Kidney (tissue), 14 donors: ENCODE measurements around the gene GLG1. TPM values are rescaled to one million over a fixed set of nuclear protein-coding genes. Genes with fewer than 3 reads are reported as not detected.

Experiments
- DNase-seq, 5 donors: peaks; one replicate each; pipeline ENCODE4 v3.0.0-alpha.2; 2013 to 2020
- FAIRE-seq: peaks from 2 replicates; lab custom pipeline; 2012; peaks lifted over from hg19 to GRCh38; lab: Jason Lieb, UNC
- H3K27ac ChIP-seq, 2 donors: one replicate each; pipeline ENCODE4 v1.7.0; 2013; ENCODE audit warnings: low read depth in 2 of 2, low read length in 2 of 2, inconsistent platforms in 1 of 2
- H3K27me3 ChIP-seq: one replicate; pipeline ENCODE4 v1.7.1; 2013; ENCODE audit warnings: low read length, inconsistent platforms; ENCODE audit not compliant: control insufficient read depth, insufficient read depth
- H3K36me3 ChIP-seq, 3 donors: one replicate each; pipeline versions ENCODE4 v1.7.0 to v1.7.1; 2013; ENCODE audit warnings: low read length in 3 of 3, control low read depth in 1 of 3, inconsistent platforms in 1 of 3; ENCODE audit not compliant: insufficient read depth in 3 of 3, control insufficient read depth in 2 of 3
- H3K4me1 ChIP-seq, 3 donors: one replicate each; pipeline versions ENCODE4 v1.7.0 to v1.7.1; 2013; ENCODE audit warnings: low read length in 3 of 3, inconsistent platforms in 1 of 3, low read depth in 1 of 3; ENCODE audit not compliant: control insufficient read depth in 2 of 3, insufficient read depth in 2 of 3
- H3K4me3 ChIP-seq, 3 donors: one replicate each; pipeline versions ENCODE4 v1.7.0 to v1.8.1; 2013; ENCODE audit warnings: low read length in 3 of 3, control low read depth in 1 of 3, inconsistent platforms in 1 of 3
- H3K9ac ChIP-seq, 3 donors: one replicate each; pipeline versions ENCODE4 v1.7.0 to v1.7.1; 2013; ENCODE audit warnings: low read length in 3 of 3, control low read depth in 1 of 3, inconsistent platforms in 1 of 3
- H3K9me3 ChIP-seq, 3 donors: one replicate each; pipeline versions ENCODE4 v1.7.0 to v1.7.1; 2013; ENCODE audit warnings: low read length in 3 of 3, control low read depth in 1 of 3, inconsistent platforms in 1 of 3; ENCODE audit not compliant: control insufficient read depth in 2 of 3, insufficient read depth in 1 of 3
- CTCF ChIP-seq: IDR thresholded peaks from 3 replicates; pipeline ENCODE4 v1.5.1; 2012; ENCODE audit warnings: mild to moderate bottlenecking, moderate library complexity, borderline replicate concordance; ENCODE audit not compliant: insufficient read depth; ENCODE audit errors: extremely low read depth
- intact Hi-C: fragments of 100-400 bp; cut with DNase I; formaldehyde crosslinking; loops from one replicate; pipeline ENCODE4 v1.11.1; 2022
- polyA plus RNA-seq: library from polyadenylated mRNA; stranded (reverse); fragments of 350-450 nt; fragmentation: Illumina TruSeq; extraction: RNeasy Lipid Tissue Mini Kit (QIAGEN cat#74804); gene quantifications from one replicate; pipeline ENCODE4 v1.2.3, GENCODE V29; 2014; ENCODE audit warnings: low read depth, low replicate concordance; ENCODE audit not compliant: insufficient read depth
- total RNA-seq: library from RNA; stranded (reverse); fragmentation: NEBNext Ultra II Directional; extraction: Animal tissue kit (Norgen Biotek cat#: 25700); gene quantifications from one replicate; pipeline ENCODE4 v1.2.1, GENCODE V29; 2021
- donor health status: control.
- donor health status: control.
- donor health status: control.
- donor health status: control.
- donor health status: control.
- donor health status: DM: yes; HTN: yes; CAD: no.
- donor health status: Normal renal cell carcinoma (clear cell type).

Gene GLG1
- total and polyA plus RNA-seq, 2 donors from 2014 or later = 58.8 to 167 TPM

GRCh38 chr16:74649839-74650504 lies 43.1 kb upstream of the GLG1 start:
- TF ChIP-seq CTCF = no peak
- Histone ChIP-seq H3K27ac (no peak overlapping the region), H3K27me3 (no peaks in the 10 kb centered on the region), H3K9ac (no peak overlapping the region), H3K9me3 (no peaks in the 10 kb centered on the region), H3K4me1 (no peaks in the 10 kb centered on the region), H3K4me3 (no peak overlapping the region), H3K36me3 (peaks cover 2 to 29% (median 6%) of the 10 kb centered on the region in 3 donors)
- FAIRE-seq = no peak
- intact Hi-C loops = no loop called here
- no peak for DNase-seq

- no peak for FAIRE-seq
Measured at GRCh38 chr16:74641969-74642368, 35.1 kb upstream of the GLG1 start.

GRCh38 chr16:74637742-74638453 lies 31.0 kb upstream of the GLG1 start:
- no peaks in the 10 kb centered on the region for H3K9me3 ChIP-seq
- FAIRE-seq (peak; percentile 50), DNase-seq (no peak)
- intact Hi-C loops = no loop called here
- no peak for TF ChIP-seq CTCF
- H3K27me3 ChIP-seq = no peaks in the 10 kb centered on the region
- no peak overlapping the region for H3K4me3 ChIP-seq
- no peak overlapping the region for H3K9ac ChIP-seq
- peak overlapping the region; percentile 45 to 77 for H3K27ac ChIP-seq
- H3K36me3 ChIP-seq = peaks cover 0 to 15% (median 0%) of the 10 kb centered on the region in 3 donors
- peaks cover 0 to 13% (median 6%) of the 10 kb centered on the region in 3 donors for H3K4me1 ChIP-seq

More at GRCh38 chr16:74641969-74642368, 35.1 kb upstream of the GLG1 start:
- Histone ChIP-seq H3K9me3 (no peaks in the 10 kb centered on the region), H3K4me3 (no peak overlapping the region), H3K9ac (no peak overlapping the region), H3K27ac (no peak overlapping the region), H3K27me3 (no peaks in the 10 kb centered on the region), H3K36me3 (peaks cover 3 to 23% (median 7%) of the 10 kb centered on the region in 3 donors), H3K4me1 (peaks cover 0 to 13% (median 4%) of the 10 kb centered on the region in 3 donors)
- DNase-seq = no peak
- intact Hi-C loops = no loop called here
- TF ChIP-seq CTCF = no peak
